GM12878 (cell line): Measurements from ENCODE around the gene DTL. TPM values are rescaled to one million over a fixed set of nuclear protein-coding genes. Genes with fewer than 3 reads are reported as not detected.

Experiments used
- ATAC-seq: fragments of 200-7000 bp; cut with Tn5 transposase; 3 replicates; pipeline ENCODE4 v1.9.1; 2020; ENCODE audit warnings: mild to moderate bottlenecking, moderate library complexity
- BruUV-seq: library from RNA; stranded (reverse); fragments of 400-500 nt; replicated peaks from 2 replicates; lab custom pipeline; 2021; lab: Mats Ljungman, UMichigan
- CTCF ChIA-PET: fragments of 300-600 bp; sonication (Branson Sonifier 250); formaldehyde crosslinking; extraction: SDS; loops from one replicate; lab custom pipeline; 2021; ENCODE audit warnings: inconsistent platforms; lab: Yijun Ruan, JAX
- POLR2A ChIA-PET: fragments of 350-600 bp; formaldehyde crosslinking; extraction: SDS; loops from one replicate; lab custom pipeline; 2021; ENCODE audit warnings: inconsistent platforms; lab: Charles Lee
- RAD21 ChIA-PET: fragments of 300-600 bp; sonication (Branson Sonifier 250); formaldehyde crosslinking; loops from one replicate; lab custom pipeline; 2023; ENCODE audit warnings: antibody characterized with exemption; ENCODE audit not compliant: unreplicated experiment; lab: Charles Lee
- SMC1A ChIA-PET: fragments of 300-600 bp; sonication (Branson Sonifier 250); formaldehyde crosslinking; loops from one replicate; lab custom pipeline; 2023; ENCODE audit not compliant: unreplicated experiment, uncharacterized antibody; lab: Charles Lee
- DNase-seq: peaks from one replicate; pipeline ENCODE4 v3.0.0-alpha.2; 2011; ENCODE audit warnings: low read depth, low spot score
- FAIRE-seq: peaks from 3 replicates; lab custom pipeline; 2011; peaks lifted over from hg19 to GRCh38; lab: Jason Lieb, UNC
- H2AFZ ChIP-seq: 2 replicates; pipeline ENCODE4 v1.6.0; 2011; ENCODE audit warnings: low read depth, low read length, control low read depth; ENCODE audit not compliant: control insufficient read depth
- H3K27ac ChIP-seq: 2 replicates; pipeline ENCODE4 v1.5.1; 2011; ENCODE audit warnings: control low read depth; ENCODE audit not compliant: control insufficient read depth, insufficient read depth
- H3K27me3 ChIP-seq, 2 experiments: replicated peaks in 1 of 2; 2 replicates each; pipeline versions ENCODE4 v1.6.0 to v1.6.1; 2011; ENCODE audit warnings: low read length in 1 of 2; ENCODE audit not compliant: control insufficient read depth in 2 of 2, insufficient read depth in 2 of 2
- H3K36me3 ChIP-seq, 2 experiments: 2 replicates each; pipeline ENCODE4 v1.5.1; 2011; ENCODE audit warnings: low read length in 1 of 2; ENCODE audit not compliant: control insufficient read depth in 2 of 2, insufficient read depth in 2 of 2
- H3K4me1 ChIP-seq: 2 replicates; pipeline ENCODE4 v1.6.1; 2011; ENCODE audit warnings: mild to moderate bottlenecking, low read length, moderate library complexity, mixed read lengths; ENCODE audit not compliant: control insufficient read depth, insufficient read depth
- H3K4me2 ChIP-seq: 2 replicates; pipeline ENCODE4 v1.6.0; 2011; ENCODE audit warnings: control low read depth; ENCODE audit not compliant: control insufficient read depth, insufficient read depth
- H3K4me3 ChIP-seq: fragments of 200-600 bp; sonication (generic); 2 replicates; pipeline ENCODE4 v1.5.1; 2016
- H3K79me2 ChIP-seq: 2 replicates; pipeline ENCODE4 v1.6.0; 2011; ENCODE audit warnings: low read length; ENCODE audit not compliant: control insufficient read depth, insufficient read depth
- H3K9ac ChIP-seq: 2 replicates; pipeline ENCODE4 v1.8.0; 2011; ENCODE audit warnings: low read length, control low read depth, mixed read lengths; ENCODE audit not compliant: control insufficient read depth, insufficient read depth
- H3K9me3 ChIP-seq: replicated peaks from 3 replicates; pipeline ENCODE4 v1.5.1; 2011; ENCODE audit warnings: mild to moderate bottlenecking, low read length; ENCODE audit not compliant: control insufficient read depth, insufficient read depth
- H4K20me1 ChIP-seq: 2 replicates; pipeline ENCODE4 v1.6.0; 2011; ENCODE audit not compliant: control insufficient read depth, insufficient read depth
- CUX1 ChIP-seq: IDR thresholded peaks from 2 replicates; pipeline ENCODE4 v1.6.1; 2012; ENCODE audit warnings: improper control_type of control experiment, low read depth, low read length; ENCODE audit not compliant: insufficient replicate concordance
- E2F8 ChIP-seq: fragments of 450-650 bp; IDR thresholded peaks from 2 replicates; pipeline ENCODE4 v1.6.1; 2018; ENCODE audit warnings: mild to moderate bottlenecking, low read depth, moderate library complexity; ENCODE audit not compliant: partially characterized antibody
- SUPT20H ChIP-seq: IDR thresholded peaks from 2 replicates; pipeline ENCODE4 v1.6.1; 2011; ENCODE audit warnings: low read depth, mild to moderate bottlenecking, low read length, moderate library complexity, borderline replicate concordance; ENCODE audit not compliant: control insufficient read depth
- WGBS: methylation state at CpG from one replicate; pipeline ENCODE4 v1.1.6; 2016; ENCODE audit warnings: low lambda C conversion rate; ENCODE audit not compliant: insufficient replicate concordance, insufficient coverage; ENCODE audit errors: missing lambda C conversion rate; 5-methylcytosine and 5-hydroxymethylcytosine counted together
- in situ Hi-C: fragments of 300-500 bp; cut with MboI; formaldehyde crosslinking; loops from 9 replicates; pipeline ENCODE4 v1.14.3; 2018; ENCODE audit warnings: mixed read lengths
- intact Hi-C: fragments of 100-400 bp; cut with micrococcal nuclease; formaldehyde crosslinking; loops from one replicate; pipeline ENCODE4 v1.14.2; 2022; ENCODE audit not compliant: unreplicated experiment
- polyA plus RNA-seq, 11 experiments: library from polyadenylated mRNA; depleted of rRNA in 4 of 11; unstranded in 6 of 11; stranded (reverse) in 5 of 11; fragments of >200 nt; fragmentation: Nextera tagmentation in 4 of 11; fragmentation: Illumina TruSeq in 1 of 11; extraction: Ambion mirVana in 4 of 11; extraction: Trizol in 1 of 11; gene quantifications; 1 replicate in 1 of 11; 2 replicates in 10 of 11; pipeline versions ENCODE4 v1.2.1 to v1.2.3, GENCODE V29; 2011 to 2016; ENCODE audit warnings: inconsistent platforms in 2 of 11, missing spikeins in 2 of 11, low read depth in 1 of 11
- total RNA-seq, 4 experiments: library from RNA; depleted of rRNA in 3 of 4; stranded (reverse); fragments of >200 nt in 3 of 4; fragmentation: Illumina TruSeq in 1 of 4; extraction: Trizol in 1 of 4; gene quantifications; 2 replicates each; pipeline versions ENCODE4 v1.2.1 to v1.2.3, GENCODE V29; 2013 to 2021
- TF ChIP-seq, protein P1 (sequence below): fragments of 450-650 bp; IDR thresholded peaks from 2 replicates; pipeline ENCODE4 v1.6.1; 2017; ENCODE audit warnings: mild to moderate bottlenecking, moderate library complexity

DTL gene
- total and polyA plus RNA-seq, 10 of the 15 experiments (the other 5 are each of a cell fraction or from before 2014, with no cell fraction given), result 24.1 to 73.4 (median 52.2) TPM

DNA sequence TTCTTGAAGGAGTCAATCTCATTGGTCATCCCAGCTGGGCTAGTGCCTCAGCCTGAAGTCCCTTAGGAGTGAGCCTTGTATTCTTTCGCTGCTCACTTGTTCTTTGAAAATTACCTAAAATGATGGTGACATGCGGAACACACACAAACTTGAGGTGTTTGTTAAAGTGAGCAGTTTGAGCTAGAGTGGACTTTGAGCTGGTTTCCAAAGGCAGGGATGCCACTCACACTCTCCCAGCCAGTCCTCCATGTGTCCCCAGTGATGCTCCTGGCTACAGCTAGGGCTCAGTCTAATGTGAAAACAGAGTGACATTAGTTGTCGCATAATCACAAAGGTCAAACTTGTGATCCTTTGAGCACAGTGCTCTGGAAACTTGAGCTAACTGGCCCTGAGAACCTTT is 84.3 kb downstream of the DTL start:
- no TSS peak for BruUV-seq
- Histone ChIP-seq H3K4me3 (no peak overlapping the region), H3K4me1 (peaks cover 8% of the 10 kb centered on the region), H3K9ac (no peak overlapping the region), H2AFZ (no peak overlapping the region), H3K36me3 (no peaks in the 10 kb centered on the region; a peak in 3 of 4 replicates), H4K20me1 (no peaks in the 10 kb centered on the region), H3K27ac (no peak overlapping the region), H3K9me3 (no peaks in the 10 kb centered on the region), H3K27me3 (no peaks in the 10 kb centered on the region), H3K4me2 (no peak overlapping the region), H3K79me2 (no peaks in the 10 kb centered on the region)
- TF ChIP-seq, protein P1, sequence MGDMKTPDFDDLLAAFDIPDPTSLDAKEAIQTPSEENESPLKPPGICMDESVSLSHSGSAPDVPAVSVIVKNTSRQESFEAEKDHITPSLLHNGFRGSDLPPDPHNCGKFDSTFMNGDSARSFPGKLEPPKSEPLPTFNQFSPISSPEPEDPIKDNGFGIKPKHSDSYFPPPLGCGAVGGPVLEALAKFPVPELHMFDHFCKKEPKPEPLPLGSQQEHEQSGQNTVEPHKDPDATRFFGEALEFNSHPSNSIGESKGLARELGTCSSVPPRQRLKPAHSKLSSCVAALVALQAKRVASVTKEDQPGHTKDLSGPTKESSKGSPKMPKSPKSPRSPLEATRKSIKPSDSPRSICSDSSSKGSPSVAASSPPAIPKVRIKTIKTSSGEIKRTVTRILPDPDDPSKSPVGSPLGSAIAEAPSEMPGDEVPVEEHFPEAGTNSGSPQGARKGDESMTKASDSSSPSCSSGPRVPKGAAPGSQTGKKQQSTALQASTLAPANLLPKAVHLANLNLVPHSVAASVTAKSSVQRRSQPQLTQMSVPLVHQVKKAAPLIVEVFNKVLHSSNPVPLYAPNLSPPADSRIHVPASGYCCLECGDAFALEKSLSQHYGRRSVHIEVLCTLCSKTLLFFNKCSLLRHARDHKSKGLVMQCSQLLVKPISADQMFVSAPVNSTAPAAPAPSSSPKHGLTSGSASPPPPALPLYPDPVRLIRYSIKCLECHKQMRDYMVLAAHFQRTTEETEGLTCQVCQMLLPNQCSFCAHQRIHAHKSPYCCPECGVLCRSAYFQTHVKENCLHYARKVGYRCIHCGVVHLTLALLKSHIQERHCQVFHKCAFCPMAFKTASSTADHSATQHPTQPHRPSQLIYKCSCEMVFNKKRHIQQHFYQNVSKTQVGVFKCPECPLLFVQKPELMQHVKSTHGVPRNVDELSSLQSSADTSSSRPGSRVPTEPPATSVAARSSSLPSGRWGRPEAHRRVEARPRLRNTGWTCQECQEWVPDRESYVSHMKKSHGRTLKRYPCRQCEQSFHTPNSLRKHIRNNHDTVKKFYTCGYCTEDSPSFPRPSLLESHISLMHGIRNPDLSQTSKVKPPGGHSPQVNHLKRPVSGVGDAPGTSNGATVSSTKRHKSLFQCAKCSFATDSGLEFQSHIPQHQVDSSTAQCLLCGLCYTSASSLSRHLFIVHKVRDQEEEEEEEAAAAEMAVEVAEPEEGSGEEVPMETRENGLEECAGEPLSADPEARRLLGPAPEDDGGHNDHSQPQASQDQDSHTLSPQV, result no peak
- TF ChIP-seq CUX1 (no peak), E2F8 (no peak), SUPT20H (no peak)
- FAIRE-seq (no peak), DNase-seq (no peak), ATAC-seq (no peak)
- SMC1A ChIA-PET, result interaction anchor here (1.6 kb wide), 1 partner anchor 109 kb away, joined by 4 read pairs; no protein-coding TSS in a partner anchor
- CTCF ChIA-PET, result interaction anchor here (1.6 kb wide), 1 partner anchor 90 kb away, joined by 4 read pairs; no protein-coding TSS in a partner anchor
- intact Hi-C loops, result no loop called here
- in situ Hi-C loops, result no loop called here
- POLR2A ChIA-PET, result no interaction called here
- 100% methylated on average over 3 of the region's 3 CpGs for WGBS
- RAD21 ChIA-PET, result no interaction called here
